ENCODE data around the gene KLHL8.
"Not testable (repeated sequence)": the region's sequence is repeated elsewhere in the genome, so short reads cannot be mapped to it uniquely, and the experiment has no call there.

The KLHL8 gene

DNA sequence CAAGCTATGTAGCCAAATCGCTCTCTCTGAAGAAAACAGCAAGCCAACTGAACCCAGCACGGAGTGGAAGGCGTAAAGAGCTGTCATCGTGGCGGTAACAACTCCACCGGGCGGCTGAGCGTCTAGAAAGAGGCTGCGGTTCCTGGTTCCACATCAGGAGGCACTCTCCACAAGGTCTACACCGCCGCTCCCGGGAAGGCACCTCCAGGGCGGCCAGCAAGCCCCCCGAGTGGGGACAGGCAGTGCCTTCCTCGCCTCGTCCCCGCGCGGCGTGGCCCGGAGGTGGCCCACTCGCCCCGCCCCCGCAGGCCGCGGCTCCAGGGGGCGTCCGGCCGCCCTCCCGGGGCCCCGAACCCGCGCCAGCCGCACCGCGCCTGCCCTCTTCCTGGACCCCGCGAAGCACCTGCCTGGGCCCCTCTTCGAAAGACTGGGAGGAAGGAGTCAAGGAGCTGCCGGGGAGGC is 755 bp downstream of the KLHL8 start:
- peak; percentile 34 for ATAC-seq
- TF ChIP-seq, protein P1, sequence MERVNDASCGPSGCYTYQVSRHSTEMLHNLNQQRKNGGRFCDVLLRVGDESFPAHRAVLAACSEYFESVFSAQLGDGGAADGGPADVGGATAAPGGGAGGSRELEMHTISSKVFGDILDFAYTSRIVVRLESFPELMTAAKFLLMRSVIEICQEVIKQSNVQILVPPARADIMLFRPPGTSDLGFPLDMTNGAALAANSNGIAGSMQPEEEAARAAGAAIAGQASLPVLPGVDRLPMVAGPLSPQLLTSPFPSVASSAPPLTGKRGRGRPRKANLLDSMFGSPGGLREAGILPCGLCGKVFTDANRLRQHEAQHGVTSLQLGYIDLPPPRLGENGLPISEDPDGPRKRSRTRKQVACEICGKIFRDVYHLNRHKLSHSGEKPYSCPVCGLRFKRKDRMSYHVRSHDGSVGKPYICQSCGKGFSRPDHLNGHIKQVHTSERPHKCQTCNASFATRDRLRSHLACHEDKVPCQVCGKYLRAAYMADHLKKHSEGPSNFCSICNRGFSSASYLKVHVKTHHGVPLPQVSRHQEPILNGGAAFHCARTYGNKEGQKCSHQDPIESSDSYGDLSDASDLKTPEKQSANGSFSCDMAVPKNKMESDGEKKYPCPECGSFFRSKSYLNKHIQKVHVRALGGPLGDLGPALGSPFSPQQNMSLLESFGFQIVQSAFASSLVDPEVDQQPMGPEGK (CRISPR knock-in tag; IDR thresholded peaks at IDR 0.05; ENCODE audit: borderline replicate concordance), result no peak
- TF ChIP-seq ZNF70 (CRISPR knock-in tag; IDR thresholded peaks at IDR 0.05) (no peak), PPARA (CRISPR knock-in tag; IDR thresholded peaks at IDR 0.05; ENCODE audit: borderline replicate concordance) (no peak), ZNF8 (CRISPR knock-in tag; IDR thresholded peaks at IDR 0.05) (no peak), ARNTL (CRISPR knock-in tag; IDR thresholded peaks at IDR 0.05; ENCODE audit: borderline replicate concordance, low read depth) (no peak), SNAI2 (CRISPR knock-in tag; IDR thresholded peaks at IDR 0.05) (no peak), GLIS3 (CRISPR knock-in tag; IDR thresholded peaks at IDR 0.05) (no peak), ZFP3 (CRISPR knock-in tag; IDR thresholded peaks at IDR 0.05) (no peak), ZFP30 (CRISPR knock-in tag; IDR thresholded peaks at IDR 0.05) (no peak), OSR1 (CRISPR knock-in tag; IDR thresholded peaks at IDR 0.05) (no peak), BACH2 (CRISPR knock-in tag; IDR thresholded peaks at IDR 0.05; ENCODE audit: borderline replicate concordance) (no peak)
- TF ChIP-seq, protein P2, sequence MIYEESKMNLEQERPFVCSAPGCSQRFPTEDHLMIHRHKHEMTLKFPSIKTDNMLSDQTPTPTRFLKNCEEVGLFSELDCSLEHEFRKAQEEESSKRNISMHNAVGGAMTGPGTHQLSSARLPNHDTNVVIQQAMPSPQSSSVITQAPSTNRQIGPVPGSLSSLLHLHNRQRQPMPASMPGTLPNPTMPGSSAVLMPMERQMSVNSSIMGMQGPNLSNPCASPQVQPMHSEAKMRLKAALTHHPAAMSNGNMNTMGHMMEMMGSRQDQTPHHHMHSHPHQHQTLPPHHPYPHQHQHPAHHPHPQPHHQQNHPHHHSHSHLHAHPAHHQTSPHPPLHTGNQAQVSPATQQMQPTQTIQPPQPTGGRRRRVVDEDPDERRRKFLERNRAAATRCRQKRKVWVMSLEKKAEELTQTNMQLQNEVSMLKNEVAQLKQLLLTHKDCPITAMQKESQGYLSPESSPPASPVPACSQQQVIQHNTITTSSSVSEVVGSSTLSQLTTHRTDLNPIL (CRISPR knock-in tag; IDR thresholded peaks at IDR 0.05; ENCODE audit: low read depth), result no peak

DNA sequence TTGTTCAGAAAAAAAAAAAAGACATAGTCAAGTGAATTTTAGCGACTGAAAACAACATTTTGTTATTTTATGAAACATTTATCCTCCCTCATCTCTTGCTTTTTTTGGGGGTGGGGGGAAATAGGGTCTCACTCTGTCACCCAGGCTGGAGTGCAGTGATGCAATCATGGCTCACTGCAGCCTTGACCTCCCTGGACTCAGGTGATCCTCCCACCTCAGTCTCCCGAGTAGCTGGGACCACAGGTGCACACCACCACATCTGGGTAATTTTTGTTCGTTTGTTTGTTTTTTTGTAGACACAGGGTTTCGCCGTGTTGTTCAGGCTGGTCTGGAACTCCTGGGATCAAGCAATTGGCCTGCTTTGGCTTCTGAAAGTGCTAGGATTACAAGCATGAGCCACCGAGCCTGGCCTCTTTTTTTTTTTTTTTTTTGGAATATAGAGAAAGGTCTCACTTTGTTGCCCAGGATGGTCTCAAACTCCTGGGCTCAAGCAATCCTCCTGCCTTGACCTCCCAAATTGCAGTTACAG is 3.1 kb downstream of the KLHL8 start:
- ATAC-seq, result not testable (repeated sequence)

DNA sequence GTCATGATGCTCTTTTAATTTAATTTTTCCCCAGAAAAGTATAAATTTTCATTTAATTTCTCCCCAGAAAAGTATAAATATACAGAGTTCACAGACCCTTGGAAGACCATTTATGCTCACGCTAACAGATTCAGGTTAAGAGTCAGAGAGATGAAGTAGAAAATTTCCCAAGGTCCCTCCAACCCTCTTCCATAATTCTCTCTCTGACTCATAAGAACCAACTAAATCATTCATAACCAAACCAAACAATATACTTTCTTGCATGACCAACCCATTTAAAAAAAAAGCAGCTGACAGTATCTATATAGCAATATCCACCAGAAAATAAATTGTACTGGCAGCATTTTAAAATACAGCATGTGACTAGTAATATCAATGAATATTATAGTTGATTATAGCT is 3.9 kb downstream of the KLHL8 start:
- TF ChIP-seq, protein P3, sequence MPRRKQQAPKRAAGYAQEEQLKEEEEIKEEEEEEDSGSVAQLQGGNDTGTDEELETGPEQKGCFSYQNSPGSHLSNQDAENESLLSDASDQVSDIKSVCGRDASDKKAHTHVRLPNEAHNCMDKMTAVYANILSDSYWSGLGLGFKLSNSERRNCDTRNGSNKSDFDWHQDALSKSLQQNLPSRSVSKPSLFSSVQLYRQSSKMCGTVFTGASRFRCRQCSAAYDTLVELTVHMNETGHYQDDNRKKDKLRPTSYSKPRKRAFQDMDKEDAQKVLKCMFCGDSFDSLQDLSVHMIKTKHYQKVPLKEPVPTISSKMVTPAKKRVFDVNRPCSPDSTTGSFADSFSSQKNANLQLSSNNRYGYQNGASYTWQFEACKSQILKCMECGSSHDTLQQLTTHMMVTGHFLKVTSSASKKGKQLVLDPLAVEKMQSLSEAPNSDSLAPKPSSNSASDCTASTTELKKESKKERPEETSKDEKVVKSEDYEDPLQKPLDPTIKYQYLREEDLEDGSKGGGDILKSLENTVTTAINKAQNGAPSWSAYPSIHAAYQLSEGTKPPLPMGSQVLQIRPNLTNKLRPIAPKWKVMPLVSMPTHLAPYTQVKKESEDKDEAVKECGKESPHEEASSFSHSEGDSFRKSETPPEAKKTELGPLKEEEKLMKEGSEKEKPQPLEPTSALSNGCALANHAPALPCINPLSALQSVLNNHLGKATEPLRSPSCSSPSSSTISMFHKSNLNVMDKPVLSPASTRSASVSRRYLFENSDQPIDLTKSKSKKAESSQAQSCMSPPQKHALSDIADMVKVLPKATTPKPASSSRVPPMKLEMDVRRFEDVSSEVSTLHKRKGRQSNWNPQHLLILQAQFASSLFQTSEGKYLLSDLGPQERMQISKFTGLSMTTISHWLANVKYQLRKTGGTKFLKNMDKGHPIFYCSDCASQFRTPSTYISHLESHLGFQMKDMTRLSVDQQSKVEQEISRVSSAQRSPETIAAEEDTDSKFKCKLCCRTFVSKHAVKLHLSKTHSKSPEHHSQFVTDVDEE (CRISPR knock-in tag; IDR thresholded peaks at IDR 0.05), result no peak
- TF ChIP-seq ZFP3 (CRISPR knock-in tag; IDR thresholded peaks at IDR 0.05), result no peak
- TF ChIP-seq RARB (CRISPR knock-in tag; IDR thresholded peaks at IDR 0.05), result no peak
- TF ChIP-seq ZNF565 (CRISPR knock-in tag; conservative IDR thresholded peaks at IDR 0.05; ENCODE audit: low read depth), result no peak
- TF ChIP-seq, protein P4, sequence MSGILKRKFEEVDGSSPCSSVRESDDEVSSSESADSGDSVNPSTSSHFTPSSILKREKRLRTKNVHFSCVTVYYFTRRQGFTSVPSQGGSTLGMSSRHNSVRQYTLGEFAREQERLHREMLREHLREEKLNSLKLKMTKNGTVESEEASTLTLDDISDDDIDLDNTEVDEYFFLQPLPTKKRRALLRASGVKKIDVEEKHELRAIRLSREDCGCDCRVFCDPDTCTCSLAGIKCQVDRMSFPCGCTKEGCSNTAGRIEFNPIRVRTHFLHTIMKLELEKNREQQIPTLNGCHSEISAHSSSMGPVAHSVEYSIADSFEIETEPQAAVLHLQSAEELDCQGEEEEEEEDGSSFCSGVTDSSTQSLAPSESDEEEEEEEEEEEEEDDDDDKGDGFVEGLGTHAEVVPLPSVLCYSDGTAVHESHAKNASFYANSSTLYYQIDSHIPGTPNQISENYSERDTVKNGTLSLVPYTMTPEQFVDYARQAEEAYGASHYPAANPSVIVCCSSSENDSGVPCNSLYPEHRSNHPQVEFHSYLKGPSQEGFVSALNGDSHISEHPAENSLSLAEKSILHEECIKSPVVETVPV (CRISPR knock-in tag; IDR thresholded peaks at IDR 0.05), result no peak
- TF ChIP-seq TCF4 (CRISPR knock-in tag; IDR thresholded peaks at IDR 0.05; ENCODE audit: borderline replicate concordance), result no peak
- TF ChIP-seq, protein P5, sequence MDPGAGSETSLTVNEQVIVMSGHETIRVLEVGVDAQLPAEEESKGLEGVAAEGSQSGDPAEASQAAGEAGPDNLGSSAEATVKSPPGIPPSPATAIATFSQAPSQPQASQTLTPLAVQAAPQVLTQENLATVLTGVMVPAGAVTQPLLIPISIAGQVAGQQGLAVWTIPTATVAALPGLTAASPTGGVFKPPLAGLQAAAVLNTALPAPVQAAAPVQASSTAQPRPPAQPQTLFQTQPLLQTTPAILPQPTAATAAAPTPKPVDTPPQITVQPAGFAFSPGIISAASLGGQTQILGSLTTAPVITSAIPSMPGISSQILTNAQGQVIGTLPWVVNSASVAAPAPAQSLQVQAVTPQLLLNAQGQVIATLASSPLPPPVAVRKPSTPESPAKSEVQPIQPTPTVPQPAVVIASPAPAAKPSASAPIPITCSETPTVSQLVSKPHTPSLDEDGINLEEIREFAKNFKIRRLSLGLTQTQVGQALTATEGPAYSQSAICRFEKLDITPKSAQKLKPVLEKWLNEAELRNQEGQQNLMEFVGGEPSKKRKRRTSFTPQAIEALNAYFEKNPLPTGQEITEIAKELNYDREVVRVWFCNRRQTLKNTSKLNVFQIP (CRISPR knock-in tag; IDR thresholded peaks at IDR 0.05; ENCODE audit: borderline replicate concordance, low read depth), result no peak
- TF ChIP-seq TOX (CRISPR knock-in tag; IDR thresholded peaks at IDR 0.05; ENCODE audit: borderline replicate concordance), result no peak
- no peak for TF ChIP-seq ZC3H10 (CRISPR knock-in tag; IDR thresholded peaks at IDR 0.05)
- TF ChIP-seq BACH2 (CRISPR knock-in tag; IDR thresholded peaks at IDR 0.05; ENCODE audit: borderline replicate concordance), result no peak

More for the DNA sequence above, 3.9 kb downstream of the KLHL8 start:
- no peak for ATAC-seq
